Mucosa of stomach (tissue), 1 donor: ENCODE results near the gene COMMD7.
A peak's percentile ranks its signal among the peaks of the same experiment; 100 is the strongest.
"Not testable (repeated sequence)": the region's sequence is repeated elsewhere in the genome, so short reads cannot be mapped to it uniquely, and the experiment has no call there.

Experiments used
- H3K27me3 ChIP-seq: one replicate; pipeline ENCODE4 v1.7.0; 2013; ENCODE audit warnings: mild to moderate bottlenecking, low read length; ENCODE audit not compliant: control insufficient read depth, insufficient read depth
- H3K36me3 ChIP-seq: one replicate; pipeline ENCODE4 v1.7.0; 2013; ENCODE audit warnings: low read length; ENCODE audit not compliant: control insufficient read depth, insufficient read depth
- H3K4me1 ChIP-seq: one replicate; pipeline ENCODE4 v1.7.0; 2013; ENCODE audit warnings: mild to moderate bottlenecking, low read length; ENCODE audit not compliant: control insufficient read depth, insufficient read depth
- H3K4me3 ChIP-seq: one replicate; pipeline ENCODE4 v1.7.0; 2013; ENCODE audit warnings: low read length
- H3K9ac ChIP-seq: one replicate; pipeline ENCODE4 v1.7.0; 2013; ENCODE audit warnings: mild to moderate bottlenecking, low read length, moderate library complexity
- H3K9me3 ChIP-seq: one replicate; pipeline ENCODE4 v1.7.0; 2013; ENCODE audit warnings: mild to moderate bottlenecking, low read length, moderate library complexity; ENCODE audit not compliant: control insufficient read depth
- donor health status: Pancreatic carcinoma.

The COMMD7 gene

GRCh38 chr20:32779500-32780211 lies 36.4 kb upstream of the COMMD7 start:
- no peak overlapping the region for H3K4me3 ChIP-seq
- H3K4me1 ChIP-seq: no peaks in the 10 kb centered on the region
- no peaks in the 10 kb centered on the region for H3K27me3 ChIP-seq
- H3K36me3 ChIP-seq: no peaks in the 10 kb centered on the region
- no peak overlapping the region for H3K9ac ChIP-seq
- H3K9me3 ChIP-seq: no peaks in the 10 kb centered on the region

DNA sequence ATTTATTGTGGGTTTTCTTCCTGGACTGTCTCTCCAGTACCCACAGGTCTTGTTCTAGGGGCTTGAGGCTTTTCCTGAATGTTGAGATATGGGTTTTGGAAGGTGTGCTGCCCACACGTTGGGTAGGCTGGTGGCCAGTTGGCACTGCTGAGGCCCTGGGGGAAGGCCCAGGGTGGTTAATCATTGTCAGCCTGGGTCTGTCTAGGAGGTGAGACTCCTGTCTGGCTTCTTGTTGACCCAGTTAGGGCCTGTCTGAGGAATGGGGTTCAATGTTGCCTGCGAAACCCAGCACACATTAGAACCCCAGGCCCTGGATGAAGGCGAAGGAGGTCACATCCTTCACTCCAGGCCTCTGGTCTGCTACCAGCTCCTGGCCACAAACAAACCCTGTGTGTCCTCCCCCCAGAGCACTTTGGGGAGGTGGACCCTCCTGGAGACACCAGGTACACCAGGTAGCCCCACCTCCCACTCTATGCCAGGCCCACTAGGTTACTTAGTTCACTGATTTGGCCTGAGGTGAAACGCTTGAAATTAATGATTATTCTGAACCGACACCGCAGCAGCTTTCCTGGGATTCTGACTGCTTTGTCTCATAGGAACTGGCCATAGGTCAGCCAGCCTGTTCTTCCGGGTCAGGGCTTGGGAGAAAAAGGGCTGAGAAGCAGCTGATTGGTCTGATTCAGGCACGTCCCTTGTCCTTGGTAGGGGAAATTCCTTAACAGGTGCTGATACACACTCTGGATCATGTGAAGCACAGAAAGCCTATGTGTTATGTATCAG lies 34.1 kb upstream of the COMMD7 start:
- no peaks in the 10 kb centered on the region for H3K27me3 ChIP-seq
- H3K9me3 ChIP-seq: no peaks in the 10 kb centered on the region
- no peak overlapping the region for H3K9ac ChIP-seq
- no peak overlapping the region for H3K4me3 ChIP-seq
- H3K36me3 ChIP-seq: no peaks in the 10 kb centered on the region
- no peaks in the 10 kb centered on the region for H3K4me1 ChIP-seq

DNA sequence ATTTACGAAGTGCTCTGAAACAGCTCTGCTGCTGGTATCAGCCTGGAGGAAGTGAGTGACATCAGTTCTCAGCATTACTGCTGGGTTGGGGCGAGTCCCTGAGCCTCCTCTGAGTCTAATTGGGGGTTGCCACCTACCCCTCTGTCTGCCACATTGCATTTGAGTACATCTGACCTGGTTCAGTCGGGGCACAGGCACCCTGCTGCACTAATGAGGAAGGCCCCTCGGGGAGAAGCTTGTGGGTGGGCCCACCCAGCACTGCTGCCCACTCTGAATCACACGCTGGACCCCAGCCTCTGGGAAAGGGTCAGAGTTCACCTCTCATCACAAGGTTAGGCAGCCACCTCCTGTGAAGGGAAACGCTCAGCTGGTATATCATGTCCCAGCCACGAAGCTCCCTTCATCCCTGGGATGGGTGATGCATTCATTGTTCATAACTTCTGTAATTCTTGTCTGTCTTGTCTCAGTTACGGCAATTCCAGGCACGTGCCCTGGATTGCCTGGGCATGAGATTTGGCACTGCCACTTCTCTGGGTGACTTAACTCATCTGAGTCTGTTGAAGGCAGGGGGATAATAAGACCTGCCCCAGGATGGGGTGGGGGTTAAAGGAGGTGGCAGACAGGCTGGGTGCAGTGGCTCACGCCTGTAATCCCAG lies 32.2 kb upstream of the COMMD7 start:
- no peaks in the 10 kb centered on the region for H3K4me1 ChIP-seq
- H3K9ac ChIP-seq: no peak overlapping the region
- H3K27me3 ChIP-seq: no peaks in the 10 kb centered on the region
- no peaks in the 10 kb centered on the region for H3K36me3 ChIP-seq
- no peak overlapping the region for H3K4me3 ChIP-seq
- H3K9me3 ChIP-seq: no peaks in the 10 kb centered on the region

- Histone ChIP-seq H3K27me3 (no peaks in the 10 kb centered on the region), H3K4me1 (no peaks in the 10 kb centered on the region), H3K4me3 (no peak overlapping the region), H3K9ac (no peak overlapping the region), H3K36me3 (no peaks in the 10 kb centered on the region), H3K9me3 (no peaks in the 10 kb centered on the region)
Measured at GRCh38 chr20:32773855-32774254, 30.6 kb upstream of the COMMD7 start.

- Histone ChIP-seq H3K4me3 (no peak overlapping the region), H3K4me1 (no peaks in the 10 kb centered on the region), H3K9me3 (no peaks in the 10 kb centered on the region), H3K27me3 (no peaks in the 10 kb centered on the region), H3K36me3 (no peaks in the 10 kb centered on the region), H3K9ac (no peak overlapping the region)
Measured at GRCh38 chr20:32773223-32773622, 30.0 kb upstream of the COMMD7 start.

DNA sequence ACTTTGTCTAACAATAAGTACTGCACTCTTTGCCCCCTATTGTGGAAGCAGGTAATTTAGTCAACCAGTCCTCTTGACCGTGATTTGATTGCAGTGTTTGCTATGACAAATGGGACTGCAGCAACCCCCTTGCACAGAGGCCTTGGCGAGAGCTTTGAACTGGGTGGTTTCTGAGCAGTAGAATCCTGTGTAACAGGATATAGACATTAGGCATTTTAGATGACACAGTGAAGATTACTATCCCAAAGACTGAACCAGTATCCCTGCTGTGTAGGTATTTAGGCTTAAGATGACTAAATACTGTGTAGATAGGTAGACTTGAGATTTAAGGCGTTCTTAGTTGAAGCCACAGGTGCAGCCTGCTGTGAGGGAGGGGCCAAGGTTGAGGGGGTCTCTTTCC lies 28.8 kb upstream of the COMMD7 start:
- Histone ChIP-seq H3K9me3 (no peaks in the 10 kb centered on the region), H3K27me3 (no peaks in the 10 kb centered on the region), H3K4me3 (no peak overlapping the region), H3K9ac (no peak overlapping the region), H3K36me3 (no peaks in the 10 kb centered on the region), H3K4me1 (no peaks in the 10 kb centered on the region)

- H3K9ac ChIP-seq: no peak overlapping the region
- no peaks in the 10 kb centered on the region for H3K27me3 ChIP-seq
- H3K9me3 ChIP-seq: no peaks in the 10 kb centered on the region
- peaks cover 7% of the 10 kb centered on the region for H3K4me1 ChIP-seq
- no peak overlapping the region for H3K4me3 ChIP-seq
- no peaks in the 10 kb centered on the region for H3K36me3 ChIP-seq
Measured at GRCh38 chr20:32767418-32768198, 24.3 kb upstream of the COMMD7 start.

DNA sequence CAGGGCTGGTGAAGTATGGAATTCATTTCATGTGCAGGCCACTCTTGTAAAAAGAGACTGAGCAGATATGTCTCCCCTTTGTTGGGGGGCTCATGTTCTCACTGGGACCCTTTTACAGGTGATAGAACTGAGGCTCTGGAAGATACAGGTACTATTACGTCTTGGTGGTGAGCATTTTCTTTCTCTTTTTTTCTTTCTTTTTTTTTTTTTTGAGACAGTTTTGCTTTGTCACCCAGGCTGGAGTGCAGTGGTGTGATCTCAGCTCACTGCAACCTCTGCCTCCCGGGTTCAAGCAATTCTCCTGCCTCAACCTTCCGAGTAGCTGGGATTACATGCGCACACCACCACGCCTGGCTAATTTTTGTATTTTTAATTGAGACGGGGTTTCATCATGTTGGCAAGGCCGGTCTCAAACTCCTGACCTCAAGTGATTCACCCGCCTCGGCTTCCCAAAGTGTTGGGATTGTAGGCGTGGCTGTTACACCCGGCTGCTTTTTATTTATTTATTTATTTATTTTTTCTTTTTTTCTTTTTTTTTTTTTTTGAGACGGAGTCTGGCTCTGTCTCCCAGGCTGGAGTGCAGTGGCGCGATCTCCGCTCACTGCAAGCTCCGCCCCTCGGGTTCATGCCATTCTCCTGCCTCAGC lies 22.1 kb upstream of the COMMD7 start:
- H3K9ac ChIP-seq, H3K4me3 ChIP-seq, H3K9me3 ChIP-seq, H3K36me3 ChIP-seq, H3K27me3 ChIP-seq: not testable (repeated sequence)
- H3K4me1 ChIP-seq: peaks cover 11% of the 10 kb centered on the region

DNA sequence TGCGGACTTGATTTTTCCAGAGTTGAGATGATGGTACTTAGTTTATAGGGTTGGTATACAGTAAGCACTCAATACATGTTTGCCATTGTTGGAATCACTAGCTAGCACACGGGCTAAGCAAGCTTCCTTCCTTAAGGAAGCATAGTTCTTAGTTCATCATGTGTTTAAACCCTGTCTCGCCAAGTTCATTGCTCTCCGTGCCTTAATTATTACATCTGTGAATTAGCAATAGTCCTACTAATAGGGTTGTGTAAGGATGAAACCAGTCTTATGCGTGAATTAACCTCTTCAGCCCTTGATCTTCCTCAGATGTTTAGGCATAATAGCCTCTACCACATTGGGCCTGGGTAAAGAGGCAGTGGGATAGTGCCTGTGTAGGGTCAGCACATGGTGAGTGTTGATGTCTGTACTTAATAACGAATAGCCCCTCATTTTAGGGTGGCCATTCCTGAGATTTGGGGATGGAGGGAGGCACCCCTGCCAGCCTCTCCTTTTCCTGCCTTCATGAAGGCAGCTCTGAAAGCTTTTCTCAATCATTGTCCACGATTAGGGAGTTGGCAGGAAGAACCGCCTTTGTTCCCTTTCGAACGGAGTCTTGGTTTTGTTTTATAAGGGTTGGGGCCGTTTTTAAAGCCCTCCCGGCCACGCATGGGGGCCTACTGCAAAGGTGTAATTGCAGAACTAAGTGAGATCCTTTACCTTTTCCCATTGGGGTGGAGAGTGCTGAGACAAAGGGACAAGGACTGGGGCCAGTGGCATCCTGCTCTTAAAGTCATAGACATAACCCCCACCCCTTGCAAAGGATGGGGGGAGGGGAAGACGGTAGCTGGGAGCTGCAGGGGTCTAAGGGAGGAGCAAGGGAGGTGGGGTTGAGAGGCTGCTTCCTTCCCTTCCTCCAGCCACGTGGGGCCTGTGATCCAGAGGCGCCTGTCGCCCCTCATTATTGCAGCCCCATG lies 21.0 kb upstream of the COMMD7 start:
- Histone ChIP-seq H3K36me3 (no peaks in the 10 kb centered on the region), H3K4me3 (no peak overlapping the region), H3K9me3 (no peaks in the 10 kb centered on the region), H3K4me1 (peaks cover 11% of the 10 kb centered on the region), H3K9ac (no peak overlapping the region), H3K27me3 (no peaks in the 10 kb centered on the region)

- no peaks in the 10 kb centered on the region for H3K27me3 ChIP-seq
- H3K4me1 ChIP-seq: peaks cover 11% of the 10 kb centered on the region
- peak overlapping the region; percentile 77 for H3K4me3 ChIP-seq
- H3K36me3 ChIP-seq: no peaks in the 10 kb centered on the region
- H3K9ac ChIP-seq: peak overlapping the region; percentile 78
- no peaks in the 10 kb centered on the region for H3K9me3 ChIP-seq
Measured at GRCh38 chr20:32763202-32764004, 20.1 kb upstream of the COMMD7 start.
